ENCODE data around the gene PTPRQ. TPM values are rescaled to one million over a fixed set of nuclear protein-coding genes. Genes with fewer than 3 reads are reported as not detected.

PTPRQ gene
- total and polyA plus RNA-seq, 4 experiments from 2014 or later = not detected

GRCh38 chr12:80715713-80716249 is 271.7 kb downstream of the PTPRQ start:
- no peak overlapping the region for H3K4me3 Mint-ChIP-seq
- DNase-seq = no peak
- H3K36me3 Mint-ChIP-seq = no peaks in the 10 kb centered on the region
- Histone ChIP-seq H3K4me1 (ENCODE audit: insufficient read depth, low read length) (no peaks in the 10 kb centered on the region), H3K9me3 (ENCODE audit: control insufficient read depth in 1 of 2, low read length in 2 of 2) (no peaks in the 10 kb centered on the region), H3K4me3 (ENCODE audit: low read length in 2 of 2) (no peak overlapping the region), H3K27me3 (ENCODE audit: insufficient read depth, low read length) (no peaks in the 10 kb centered on the region), H3K36me3 (ENCODE audit: insufficient read depth, low read length) (no peaks in the 10 kb centered on the region), H3K27ac (ENCODE audit: low read depth, low read length) (no peak overlapping the region)
- ChIA-PET POLR2A (ENCODE audit: partially characterized antibody) (no interaction called here), CTCF (ENCODE audit: partially characterized antibody) (no interaction called here)
- H3K27ac Mint-ChIP-seq = no peak overlapping the region
- no peaks in the 10 kb centered on the region for H3K4me1 Mint-ChIP-seq
- H3K9me3 Mint-ChIP-seq = peaks cover 0 to 17% (median 10%) of the 10 kb centered on the region in 8 donors
- H3K27me3 Mint-ChIP-seq = peaks cover 3 to 4% of the 10 kb centered on the region in 2 donors
- intact Hi-C loops (cut with micrococcal nuclease) = no loop called here

GRCh38 chr12:80716696-80717469 is 272.8 kb downstream of the PTPRQ start, which contains the start of gene MYF5:
Gene MYF5 (plus strand): TSS chr12:80716912. CDS start chr12:80717064, 152 bp downstream.
- Histone ChIP-seq H3K9me3 (ENCODE audit: control insufficient read depth in 1 of 2, low read length in 2 of 2) (no peaks in the 10 kb centered on the region), H3K4me3 (ENCODE audit: low read length in 2 of 2) (no peak within 1 kb of the TSS), H3K4me1 (ENCODE audit: insufficient read depth, low read length) (no peaks in the 10 kb centered on the region), H3K27me3 (ENCODE audit: insufficient read depth, low read length) (no peaks in the 10 kb centered on the region), H3K36me3 (ENCODE audit: insufficient read depth, low read length) (no peaks in the 10 kb centered on the region), H3K27ac (ENCODE audit: low read depth, low read length) (no peak within 1 kb of the TSS)
- ChIA-PET POLR2A (ENCODE audit: partially characterized antibody) (no interaction called here), CTCF (ENCODE audit: partially characterized antibody) (no interaction called here)
- Mint-ChIP-seq H3K27ac (no peak within 1 kb of the TSS), H3K27me3 (peaks cover 3 to 4% of the 10 kb centered on the region in 2 donors), H3K9me3 (peaks cover 0 to 14% (median 8%) of the 10 kb centered on the region in 8 donors), H3K36me3 (no peaks in the 10 kb centered on the region), H3K4me3 (no peak within 1 kb of the TSS), H3K4me1 (no peaks in the 10 kb centered on the region)
- no peak for DNase-seq
- intact Hi-C loops (cut with micrococcal nuclease) = no loop called here

GRCh38 chr12:80717856-80718255 is 273.8 kb downstream of the PTPRQ start:
- Histone ChIP-seq H3K36me3 (ENCODE audit: insufficient read depth, low read length) (no peaks in the 10 kb centered on the region), H3K9me3 (ENCODE audit: control insufficient read depth in 1 of 2, low read length in 2 of 2) (no peaks in the 10 kb centered on the region), H3K27ac (ENCODE audit: low read depth, low read length) (no peak overlapping the region), H3K4me1 (ENCODE audit: insufficient read depth, low read length) (no peaks in the 10 kb centered on the region), H3K4me3 (ENCODE audit: low read length in 2 of 2) (no peak overlapping the region), H3K27me3 (ENCODE audit: insufficient read depth, low read length) (no peaks in the 10 kb centered on the region)
- Mint-ChIP-seq H3K27ac (no peak overlapping the region), H3K36me3 (no peaks in the 10 kb centered on the region), H3K27me3 (peaks cover 3% of the 10 kb centered on the region in 2 donors), H3K4me1 (no peaks in the 10 kb centered on the region), H3K9me3 (peaks cover 0 to 14% (median 7%) of the 10 kb centered on the region in 8 donors), H3K4me3 (no peak overlapping the region)
- CTCF ChIA-PET (ENCODE audit: partially characterized antibody) = no interaction called here
- intact Hi-C loops (cut with micrococcal nuclease) = no loop called here
- no peak for DNase-seq
- POLR2A ChIA-PET (ENCODE audit: partially characterized antibody) = no interaction called here

- Histone ChIP-seq H3K27ac (ENCODE audit: low read depth, low read length) (no peak overlapping the region), H3K9me3 (ENCODE audit: control insufficient read depth in 1 of 2, low read length in 2 of 2) (no peaks in the 10 kb centered on the region), H3K4me3 (ENCODE audit: low read length in 2 of 2) (no peak overlapping the region), H3K27me3 (ENCODE audit: insufficient read depth, low read length) (no peaks in the 10 kb centered on the region), H3K36me3 (ENCODE audit: insufficient read depth, low read length) (no peaks in the 10 kb centered on the region), H3K4me1 (ENCODE audit: insufficient read depth, low read length) (no peaks in the 10 kb centered on the region)
- Mint-ChIP-seq H3K4me1 (no peaks in the 10 kb centered on the region), H3K36me3 (no peaks in the 10 kb centered on the region), H3K4me3 (no peak overlapping the region), H3K9me3 (peaks cover 0 to 4% (median 2%) of the 10 kb centered on the region in 8 donors), H3K27ac (no peak overlapping the region), H3K27me3 (peaks cover 0 to 1% of the 10 kb centered on the region in 2 donors)
- intact Hi-C loops (cut with micrococcal nuclease) = no loop called here
- CTCF ChIA-PET (ENCODE audit: partially characterized antibody) = no interaction called here
- POLR2A ChIA-PET (ENCODE audit: partially characterized antibody) = no interaction called here
- no peak for DNase-seq
Observed at GRCh38 chr12:80720516-80720915, 276.5 kb downstream of the PTPRQ start.

- intact Hi-C loops (cut with micrococcal nuclease) = no loop called here
- no peak overlapping the region for H3K4me3 Mint-ChIP-seq
- no peak overlapping the region for H3K27ac ChIP-seq (ENCODE audit: low read depth, low read length)
Observed at GRCh38 chr12:80721326-80721725, 277.3 kb downstream of the PTPRQ start.

More at GRCh38 chr12:80721326-80721725, 277.3 kb downstream of the PTPRQ start:
- Histone ChIP-seq H3K27me3 (ENCODE audit: insufficient read depth, low read length) (no peaks in the 10 kb centered on the region), H3K4me3 (ENCODE audit: low read length in 2 of 2) (no peak overlapping the region), H3K36me3 (ENCODE audit: insufficient read depth, low read length) (no peaks in the 10 kb centered on the region), H3K4me1 (ENCODE audit: insufficient read depth, low read length) (no peaks in the 10 kb centered on the region), H3K9me3 (ENCODE audit: control insufficient read depth in 1 of 2, low read length in 2 of 2) (no peaks in the 10 kb centered on the region)
- no peak for DNase-seq
- Mint-ChIP-seq H3K27me3 (no peaks in the 10 kb centered on the region), H3K9me3 (peaks cover 0 to 3% (median under 1%) of the 10 kb centered on the region in 8 donors), H3K27ac (no peak overlapping the region), H3K4me1 (no peaks in the 10 kb centered on the region), H3K36me3 (no peaks in the 10 kb centered on the region)
- CTCF ChIA-PET (ENCODE audit: partially characterized antibody) = no interaction called here
- POLR2A ChIA-PET (ENCODE audit: partially characterized antibody) = no interaction called here

Data from CD4-positive, alpha-beta memory T cell (primary cell).